ENCODE data around the gene MND1. TPM values are rescaled to one million over a fixed set of nuclear protein-coding genes. Genes with fewer than 3 reads are reported as not detected.
"Not testable (repeated sequence)": the region's sequence is repeated elsewhere in the genome, so short reads cannot be mapped to it uniquely, and the experiment has no call there.

The MND1 gene
- total RNA-seq, 2 experiments from 2014 or later: 0.42 TPM; not detected in 1

GRCh38 chr4:153409924-153410501 lies 65.5 kb downstream of the MND1 start:
- ChIA-PET POLR2A (interaction anchor here (0.9 kb wide), 1 partner anchor 56 kb away, joined by 3 read pairs; the partner anchor contains the start of gene TMEM131L), CTCF (no interaction called here)
- Mint-ChIP-seq H3K4me1 (ENCODE audit: low read depth) (peaks cover 15% of the 10 kb centered on the region), H3K27ac (no peak overlapping the region), H3K9me3 (no peaks in the 10 kb centered on the region), H3K4me3 (no peak overlapping the region), H3K27me3 (no peaks in the 10 kb centered on the region), H3K36me3 (ENCODE audit: low read depth) (no peaks in the 10 kb centered on the region)
- DNase-seq (no peak), ATAC-seq (ENCODE audit: poor library complexity) (no peak)
- H3K9me3 ChIP-seq (ENCODE audit: control insufficient read depth in 1 of 2, insufficient read depth in 1 of 2, low read length in 2 of 2): peaks cover 0 to 5% of the 10 kb centered on the region in 2 experiments
- H3K4me3 ChIP-seq (ENCODE audit: low read length): no peak overlapping the region
- no peak for TF ChIP-seq CTCF (IDR thresholded peaks at IDR 0.05)
- H3K4me1 ChIP-seq (ENCODE audit: insufficient read depth, low read length): no peaks in the 10 kb centered on the region
- no peaks in the 10 kb centered on the region for H3K27me3 ChIP-seq (ENCODE audit: control insufficient read depth in 1 of 2, insufficient read depth in 2 of 2, low read length in 2 of 2)
- no peaks in the 10 kb centered on the region for H3K36me3 ChIP-seq (ENCODE audit: insufficient read depth, low read length)
- intact Hi-C loops (cut with DNase I, micrococcal nuclease): no loop called here
- H3K27ac ChIP-seq (ENCODE audit: low read depth in 1 of 2, low read length in 2 of 2): no peak overlapping the region

- intact Hi-C loops (cut with DNase I, micrococcal nuclease): no loop called here
- Histone ChIP-seq H3K4me1 (ENCODE audit: insufficient read depth, low read length) (no peaks in the 10 kb centered on the region), H3K9me3 (ENCODE audit: control insufficient read depth in 1 of 2, insufficient read depth in 1 of 2, low read length in 2 of 2) (no peaks in the 10 kb centered on the region), H3K27me3 (ENCODE audit: control insufficient read depth in 1 of 2, insufficient read depth in 2 of 2, low read length in 2 of 2) (no peaks in the 10 kb centered on the region), H3K4me3 (ENCODE audit: low read length) (no peak overlapping the region), H3K27ac (ENCODE audit: low read depth in 1 of 2, low read length in 2 of 2) (no peak overlapping the region), H3K36me3 (ENCODE audit: insufficient read depth, low read length) (no peaks in the 10 kb centered on the region)
- no peak overlapping the region for H3K27ac Mint-ChIP-seq
- H3K4me1 Mint-ChIP-seq (ENCODE audit: low read depth): peaks cover 20% of the 10 kb centered on the region
- no peaks in the 10 kb centered on the region for H3K36me3 Mint-ChIP-seq (ENCODE audit: low read depth)
- H3K9me3 Mint-ChIP-seq: no peaks in the 10 kb centered on the region
- POLR2A ChIA-PET: no interaction called here
- no peak overlapping the region for H3K4me3 Mint-ChIP-seq
- ATAC-seq (ENCODE audit: poor library complexity) (no peak), DNase-seq (no peak)
- CTCF ChIA-PET: no interaction called here
- H3K27me3 Mint-ChIP-seq: no peaks in the 10 kb centered on the region
- no peak for TF ChIP-seq CTCF (IDR thresholded peaks at IDR 0.05)
Measured at GRCh38 chr4:153413842-153414241, 69.4 kb downstream of the MND1 start.

DNA sequence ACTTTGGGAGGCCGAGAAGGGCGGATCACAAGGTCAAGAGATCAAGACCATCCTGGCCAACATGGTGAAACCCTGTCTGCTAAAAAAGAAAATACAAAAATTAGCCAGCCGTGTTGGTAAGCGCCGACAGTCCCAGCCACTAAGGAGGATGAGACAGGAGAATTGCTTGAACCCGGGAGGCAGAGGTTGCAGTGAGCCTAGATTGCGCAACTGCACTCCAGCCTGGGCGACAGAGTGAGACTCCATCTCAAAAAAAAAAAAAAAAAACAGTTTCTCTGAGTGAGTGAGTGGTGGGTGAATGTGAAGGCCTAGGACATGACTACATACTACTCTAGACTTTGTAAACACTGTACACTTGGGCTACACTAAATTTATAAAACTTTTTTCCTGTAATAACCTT lies 72.0 kb downstream of the MND1 start:
- H3K27me3 ChIP-seq (ENCODE audit: control insufficient read depth in 1 of 2, insufficient read depth in 2 of 2, low read length in 2 of 2); H3K36me3 ChIP-seq (ENCODE audit: insufficient read depth, low read length); DNase-seq; H3K27ac ChIP-seq (ENCODE audit: low read depth in 1 of 2, low read length in 2 of 2); ATAC-seq (ENCODE audit: poor library complexity); POLR2A ChIA-PET; H3K4me3 ChIP-seq (ENCODE audit: low read length); H3K36me3 Mint-ChIP-seq (ENCODE audit: low read depth); H3K4me1 ChIP-seq (ENCODE audit: insufficient read depth, low read length); H3K27ac Mint-ChIP-seq; H3K9me3 ChIP-seq (ENCODE audit: control insufficient read depth in 1 of 2, insufficient read depth in 1 of 2, low read length in 2 of 2); H3K4me3 Mint-ChIP-seq; H3K27me3 Mint-ChIP-seq; H3K9me3 Mint-ChIP-seq: not testable (repeated sequence)
- CTCF ChIA-PET: interaction anchor here (0.7 to 1.4 kb wide), 2 partner anchors 16 to 125 kb away, joined by 3 to 4 read pairs; no protein-coding TSS in a partner anchor
- intact Hi-C loops (cut with DNase I, micrococcal nuclease): loop anchor here in 1 of 2 experiments (5.0 kb wide), 1 partner anchor 49 kb away; no protein-coding TSS in a partner anchor
- peaks cover 15% of the 10 kb centered on the region for H3K4me1 Mint-ChIP-seq (ENCODE audit: low read depth)

DNA sequence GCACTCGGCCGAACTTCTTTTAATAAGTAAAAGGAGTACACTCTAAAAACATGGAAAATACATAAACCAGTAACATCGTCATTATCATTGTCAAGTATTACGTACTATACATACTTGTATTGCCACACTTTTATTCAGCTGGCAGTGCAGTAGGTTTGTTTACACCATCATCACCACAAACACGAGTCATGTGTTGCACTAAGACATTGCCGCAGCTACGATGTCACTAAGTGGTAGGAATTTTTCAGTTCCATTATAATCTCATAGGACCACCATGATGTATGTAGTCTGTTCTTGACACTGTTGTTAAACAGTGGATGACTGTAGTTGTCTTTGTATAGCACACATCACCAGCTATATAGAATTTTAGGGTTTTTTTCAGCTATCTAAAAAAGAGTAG lies 73.6 kb downstream of the MND1 start:
- no peaks in the 10 kb centered on the region for H3K36me3 Mint-ChIP-seq (ENCODE audit: low read depth)
- H3K9me3 Mint-ChIP-seq: no peaks in the 10 kb centered on the region
- Histone ChIP-seq H3K27me3 (ENCODE audit: control insufficient read depth in 1 of 2, insufficient read depth in 2 of 2, low read length in 2 of 2) (no peaks in the 10 kb centered on the region), H3K9me3 (ENCODE audit: control insufficient read depth in 1 of 2, insufficient read depth in 1 of 2, low read length in 2 of 2) (no peaks in the 10 kb centered on the region), H3K36me3 (ENCODE audit: insufficient read depth, low read length) (no peaks in the 10 kb centered on the region), H3K27ac (ENCODE audit: low read depth in 1 of 2, low read length in 2 of 2) (no peak overlapping the region), H3K4me1 (ENCODE audit: insufficient read depth, low read length) (peaks cover 7% of the 10 kb centered on the region), H3K4me3 (ENCODE audit: low read length) (no peak overlapping the region)
- no peak overlapping the region for H3K4me3 Mint-ChIP-seq
- no peak for DNase-seq
- CTCF ChIA-PET: no interaction called here
- POLR2A ChIA-PET: no interaction called here
- no peak for ATAC-seq (ENCODE audit: poor library complexity)
- no peak overlapping the region for H3K27ac Mint-ChIP-seq
- H3K4me1 Mint-ChIP-seq (ENCODE audit: low read depth): peaks cover 10% of the 10 kb centered on the region
- no peak for TF ChIP-seq CTCF (IDR thresholded peaks at IDR 0.05)
- H3K27me3 Mint-ChIP-seq: no peaks in the 10 kb centered on the region
- intact Hi-C loops (cut with DNase I, micrococcal nuclease): loop anchor here in 1 of 2 experiments (5.0 kb wide), 1 partner anchor 51 kb away; no protein-coding TSS in a partner anchor

Measured in CD4-positive, alpha-beta T cell (primary cell).